ENCODE measurements around the gene MAP7D1. TPM values are rescaled to one million over a fixed set of nuclear protein-coding genes. Genes with fewer than 3 reads are reported as not detected.

MAP7D1 gene
- total and polyA plus RNA-seq, 10 of the 15 experiments (the other 5 are each of a cell fraction or from before 2014, with no cell fraction given), result 4.4 to 97.6 (median 24.2) TPM

DNA sequence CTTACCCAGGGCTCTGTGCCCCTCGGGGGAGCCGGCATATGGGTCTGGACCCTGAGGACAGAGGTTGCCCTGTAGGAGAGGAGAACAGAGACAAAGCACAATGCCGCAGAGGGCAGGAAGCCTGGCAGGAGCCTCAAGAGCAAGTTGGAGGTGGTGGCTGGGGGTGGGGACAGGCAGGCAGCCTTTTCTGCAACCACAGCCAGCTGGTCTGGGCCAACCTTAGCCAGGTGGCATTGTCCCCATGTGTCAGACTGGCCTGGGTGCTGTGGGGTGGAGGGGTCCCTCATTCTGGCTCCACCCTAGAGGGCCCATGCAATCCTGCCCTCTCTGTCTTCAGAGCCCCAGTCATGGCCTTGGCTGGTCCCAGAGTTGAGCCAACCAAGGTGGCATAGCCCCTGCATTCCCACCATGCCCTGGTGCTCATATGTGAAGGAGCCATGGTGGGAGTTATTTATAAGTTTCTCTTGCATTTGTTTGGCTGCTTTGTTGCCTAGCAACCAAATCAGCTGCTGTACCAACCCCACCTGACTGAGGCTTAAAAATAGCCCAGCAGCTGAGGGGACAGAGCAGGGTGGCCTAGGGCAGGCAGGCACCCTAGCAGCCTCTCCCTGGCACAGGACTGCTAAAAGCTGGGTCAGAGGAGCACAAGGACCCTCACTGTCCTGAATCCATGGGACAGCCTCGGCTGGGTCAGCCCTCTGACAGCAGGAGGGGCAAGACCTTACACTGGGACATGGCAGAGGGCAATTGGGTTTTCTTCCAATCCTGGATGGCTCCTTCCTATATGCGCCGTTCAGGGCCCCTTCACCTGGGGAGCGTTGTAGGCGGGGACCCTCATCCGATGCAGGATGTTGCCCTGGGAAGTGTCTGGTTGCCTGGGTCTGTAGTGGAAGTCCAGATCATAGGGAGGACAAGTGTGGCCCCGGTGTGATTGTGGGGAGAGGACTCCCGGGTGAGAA lies 19.5 kb downstream of the MAP7D1 start (continued):
- TF ChIP-seq, protein P1, sequence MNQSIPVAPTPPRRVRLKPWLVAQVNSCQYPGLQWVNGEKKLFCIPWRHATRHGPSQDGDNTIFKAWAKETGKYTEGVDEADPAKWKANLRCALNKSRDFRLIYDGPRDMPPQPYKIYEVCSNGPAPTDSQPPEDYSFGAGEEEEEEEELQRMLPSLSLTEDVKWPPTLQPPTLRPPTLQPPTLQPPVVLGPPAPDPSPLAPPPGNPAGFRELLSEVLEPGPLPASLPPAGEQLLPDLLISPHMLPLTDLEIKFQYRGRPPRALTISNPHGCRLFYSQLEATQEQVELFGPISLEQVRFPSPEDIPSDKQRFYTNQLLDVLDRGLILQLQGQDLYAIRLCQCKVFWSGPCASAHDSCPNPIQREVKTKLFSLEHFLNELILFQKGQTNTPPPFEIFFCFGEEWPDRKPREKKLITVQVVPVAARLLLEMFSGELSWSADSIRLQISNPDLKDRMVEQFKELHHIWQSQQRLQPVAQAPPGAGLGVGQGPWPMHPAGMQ (IDR thresholded peaks at IDR 0.05; ENCODE audit: borderline replicate concordance), result no peak
- no peak for TF ChIP-seq EED (IDR thresholded peaks at IDR 0.05; ENCODE audit: low read depth)
- TF ChIP-seq JUNB (IDR thresholded peaks at IDR 0.05), result no peak
- TF ChIP-seq, protein P2, sequence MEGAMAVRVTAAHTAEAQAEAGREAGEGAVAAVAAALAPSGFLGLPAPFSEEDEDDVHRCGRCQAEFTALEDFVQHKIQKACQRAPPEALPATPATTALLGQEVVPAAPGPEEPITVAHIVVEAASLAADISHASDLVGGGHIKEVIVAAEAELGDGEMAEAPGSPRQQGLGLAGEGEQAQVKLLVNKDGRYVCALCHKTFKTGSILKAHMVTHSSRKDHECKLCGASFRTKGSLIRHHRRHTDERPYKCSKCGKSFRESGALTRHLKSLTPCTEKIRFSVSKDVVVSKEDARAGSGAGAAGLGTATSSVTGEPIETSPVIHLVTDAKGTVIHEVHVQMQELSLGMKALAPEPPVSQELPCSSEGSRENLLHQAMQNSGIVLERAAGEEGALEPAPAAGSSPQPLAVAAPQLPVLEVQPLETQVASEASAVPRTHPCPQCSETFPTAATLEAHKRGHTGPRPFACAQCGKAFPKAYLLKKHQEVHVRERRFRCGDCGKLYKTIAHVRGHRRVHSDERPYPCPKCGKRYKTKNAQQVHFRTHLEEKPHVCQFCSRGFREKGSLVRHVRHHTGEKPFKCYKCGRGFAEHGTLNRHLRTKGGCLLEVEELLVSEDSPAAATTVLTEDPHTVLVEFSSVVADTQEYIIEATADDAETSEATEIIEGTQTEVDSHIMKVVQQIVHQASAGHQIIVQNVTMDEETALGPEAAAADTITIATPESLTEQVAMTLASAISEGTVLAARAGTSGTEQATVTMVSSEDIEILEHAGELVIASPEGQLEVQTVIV (IDR thresholded peaks at IDR 0.05; ENCODE audit: borderline replicate concordance, partially characterized antibody), result no peak
- TF ChIP-seq RBBP5 (conservative IDR thresholded peaks at IDR 0.05), result no peak
- TF ChIP-seq HDAC6 (IDR thresholded peaks at IDR 0.05; ENCODE audit: unreplicated experiment), result no peak
- TF ChIP-seq HDGF (IDR thresholded peaks at IDR 0.05), result no peak
- no peak for TF ChIP-seq GATAD2B (conservative IDR thresholded peaks at IDR 0.05; ENCODE audit: low read depth)
- TF ChIP-seq CBX3 (IDR thresholded peaks at IDR 0.05; ENCODE audit: borderline replicate concordance, low read depth), result no peak
- no peak for TF ChIP-seq POLR2AphosphoS2 (IDR thresholded peaks at IDR 0.05; ENCODE audit: low read depth, low read length)
- TF ChIP-seq NFXL1 (IDR thresholded peaks at IDR 0.05; ENCODE audit: borderline replicate concordance), result no peak
- no peak for TF ChIP-seq ZZZ3 (IDR thresholded peaks at IDR 0.05; ENCODE audit: control insufficient read depth, insufficient read length, low read depth)
- TF ChIP-seq, protein P3, sequence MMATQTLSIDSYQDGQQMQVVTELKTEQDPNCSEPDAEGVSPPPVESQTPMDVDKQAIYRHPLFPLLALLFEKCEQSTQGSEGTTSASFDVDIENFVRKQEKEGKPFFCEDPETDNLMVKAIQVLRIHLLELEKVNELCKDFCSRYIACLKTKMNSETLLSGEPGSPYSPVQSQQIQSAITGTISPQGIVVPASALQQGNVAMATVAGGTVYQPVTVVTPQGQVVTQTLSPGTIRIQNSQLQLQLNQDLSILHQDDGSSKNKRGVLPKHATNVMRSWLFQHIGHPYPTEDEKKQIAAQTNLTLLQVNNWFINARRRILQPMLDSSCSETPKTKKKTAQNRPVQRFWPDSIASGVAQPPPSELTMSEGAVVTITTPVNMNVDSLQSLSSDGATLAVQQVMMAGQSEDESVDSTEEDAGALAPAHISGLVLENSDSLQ (IDR thresholded peaks at IDR 0.05), result no peak
- TF ChIP-seq CBFB (IDR thresholded peaks at IDR 0.05; ENCODE audit: low read depth), result no peak
- TF ChIP-seq NR2C2 (IDR thresholded peaks at IDR 0.05; ENCODE audit: borderline replicate concordance, control insufficient read depth, insufficient read length, low read depth), result no peak
- TF ChIP-seq, protein P4, sequence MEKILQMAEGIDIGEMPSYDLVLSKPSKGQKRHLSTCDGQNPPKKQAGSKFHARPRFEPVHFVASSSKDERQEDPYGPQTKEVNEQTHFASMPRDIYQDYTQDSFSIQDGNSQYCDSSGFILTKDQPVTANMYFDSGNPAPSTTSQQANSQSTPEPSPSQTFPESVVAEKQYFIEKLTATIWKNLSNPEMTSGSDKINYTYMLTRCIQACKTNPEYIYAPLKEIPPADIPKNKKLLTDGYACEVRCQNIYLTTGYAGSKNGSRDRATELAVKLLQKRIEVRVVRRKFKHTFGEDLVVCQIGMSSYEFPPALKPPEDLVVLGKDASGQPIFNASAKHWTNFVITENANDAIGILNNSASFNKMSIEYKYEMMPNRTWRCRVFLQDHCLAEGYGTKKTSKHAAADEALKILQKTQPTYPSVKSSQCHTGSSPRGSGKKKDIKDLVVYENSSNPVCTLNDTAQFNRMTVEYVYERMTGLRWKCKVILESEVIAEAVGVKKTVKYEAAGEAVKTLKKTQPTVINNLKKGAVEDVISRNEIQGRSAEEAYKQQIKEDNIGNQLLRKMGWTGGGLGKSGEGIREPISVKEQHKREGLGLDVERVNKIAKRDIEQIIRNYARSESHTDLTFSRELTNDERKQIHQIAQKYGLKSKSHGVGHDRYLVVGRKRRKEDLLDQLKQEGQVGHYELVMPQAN (conservative IDR thresholded peaks at IDR 0.05), result 0 out of 2 replicates have a peak, but pooled peaks have one; percentile 27
- TF ChIP-seq NFYB (IDR thresholded peaks at IDR 0.05; ENCODE audit: insufficient read depth, low read depth, low read length), result no peak
- TF ChIP-seq, protein P5, sequence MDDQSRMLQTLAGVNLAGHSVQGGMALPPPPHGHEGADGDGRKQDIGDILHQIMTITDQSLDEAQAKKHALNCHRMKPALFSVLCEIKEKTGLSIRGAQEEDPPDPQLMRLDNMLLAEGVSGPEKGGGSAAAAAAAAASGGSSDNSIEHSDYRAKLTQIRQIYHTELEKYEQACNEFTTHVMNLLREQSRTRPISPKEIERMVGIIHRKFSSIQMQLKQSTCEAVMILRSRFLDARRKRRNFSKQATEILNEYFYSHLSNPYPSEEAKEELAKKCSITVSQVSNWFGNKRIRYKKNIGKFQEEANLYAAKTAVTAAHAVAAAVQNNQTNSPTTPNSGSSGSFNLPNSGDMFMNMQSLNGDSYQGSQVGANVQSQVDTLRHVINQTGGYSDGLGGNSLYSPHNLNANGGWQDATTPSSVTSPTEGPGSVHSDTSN (IDR thresholded peaks at IDR 0.05; ENCODE audit: insufficient replicate concordance, low read depth, low read length), result no peak
- TF ChIP-seq GABPA (IDR thresholded peaks at IDR 0.05; ENCODE audit: low read depth), result no peak
- no peak for TF ChIP-seq BCL11A (IDR thresholded peaks at IDR 0.05; ENCODE audit: low read depth, low read length)
- TF ChIP-seq EZH2 (IDR thresholded peaks at IDR 0.05; ENCODE audit: borderline replicate concordance, control insufficient read depth, low read depth, low read length), result no peak
